ENCODE data around the gene ANXA7. TPM values are rescaled to one million over a fixed set of nuclear protein-coding genes. Genes with fewer than 3 reads are reported as not detected.

ANXA7 gene
- total and polyA plus RNA-seq, 10 of the 15 experiments (the other 5 are each of a cell fraction or from before 2014, with no cell fraction given): 70.6 to 184 (median 113) TPM

DNA sequence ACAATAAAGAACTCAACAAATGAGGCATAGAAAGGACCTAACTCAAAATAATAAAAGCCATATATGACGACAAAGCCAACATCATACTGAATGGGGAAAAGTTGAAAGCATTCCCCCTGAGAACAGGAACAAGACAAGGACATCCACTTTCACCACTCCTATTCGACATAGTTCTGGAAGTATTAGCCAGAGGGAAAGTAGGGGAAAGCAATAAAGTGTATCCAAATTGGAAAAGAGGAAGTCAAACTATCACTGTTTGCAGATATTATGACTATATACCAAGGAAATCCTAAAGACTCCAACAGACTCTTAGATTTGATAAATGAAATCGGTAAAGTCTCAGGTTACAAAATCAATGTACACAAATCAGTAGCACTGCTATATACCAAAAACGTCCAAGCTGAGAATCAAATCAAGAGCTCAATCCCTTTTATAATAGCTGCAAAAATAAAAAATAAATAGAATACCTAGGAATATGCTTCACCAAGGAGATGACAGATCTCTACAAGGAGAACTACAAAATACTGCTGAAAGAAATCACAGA lies 4.8 kb downstream of the ANXA7 start:
- Histone ChIP-seq H3K36me3 (ENCODE audit: control insufficient read depth in 2 of 2, insufficient read depth in 2 of 2, low read length in 1 of 2) (peaks cover 0 to 10% of the 10 kb centered on the region in 2 experiments; a peak in 1 of 4 replicates), H3K4me3 (no peak overlapping the region), H3K27me3 (replicated peaks in 1 of 2; ENCODE audit: control insufficient read depth in 2 of 2, insufficient read depth in 2 of 2, low read length in 1 of 2) (no peaks in the 10 kb centered on the region), H3K4me2 (ENCODE audit: control insufficient read depth, insufficient read depth) (peak overlapping the region; percentile 22; the same call in 1 of the 2 replicates), H3K27ac (ENCODE audit: control insufficient read depth, insufficient read depth) (no peak overlapping the region), H4K20me1 (ENCODE audit: control insufficient read depth, insufficient read depth) (no peaks in the 10 kb centered on the region), H3K9ac (ENCODE audit: control insufficient read depth, insufficient read depth, low read length) (no peak overlapping the region), H3K4me1 (ENCODE audit: control insufficient read depth, insufficient read depth, low read length) (no peaks in the 10 kb centered on the region), H3K79me2 (ENCODE audit: control insufficient read depth, insufficient read depth, low read length) (peaks cover 91% of the 10 kb centered on the region), H3K9me3 (replicated peaks; ENCODE audit: control insufficient read depth, insufficient read depth, low read length) (no peaks in the 10 kb centered on the region), H2AFZ (ENCODE audit: control insufficient read depth, low read depth, low read length) (no peak overlapping the region)
- no peak for DNase-seq (ENCODE audit: low read depth, low spot score)
- SMC1A ChIA-PET (ENCODE audit: uncharacterized antibody, unreplicated experiment): interaction anchor here (0.8 kb wide), 1 partner anchor 10 kb away, joined by 3 read pairs; no protein-coding TSS in a partner anchor
- WGBS (ENCODE audit: insufficient coverage, insufficient replicate concordance, low lambda C conversion rate, missing lambda C conversion rate): 57% methylated on average over 4 of the region's 4 CpGs
- RAD21 ChIA-PET (ENCODE audit: unreplicated experiment): interaction anchor here (1.3 kb wide), 1 partner anchor 50 kb away, joined by 4 read pairs; the partner anchor contains the start of gene CFAP70
- BruUV-seq (replicated peaks): no TSS peak
- in situ Hi-C loops (cut with MboI) (no loop called here), intact Hi-C loops (cut with micrococcal nuclease; ENCODE audit: unreplicated experiment) (no loop called here)
- no peak for ATAC-seq
- FAIRE-seq: no peak
- POLR2A ChIA-PET: interaction anchor here (1.3 kb wide), 1 partner anchor 10 kb away, joined by 4 read pairs; no protein-coding TSS in a partner anchor
- CTCF ChIA-PET: interaction anchor here (1.4 kb wide), 1 partner anchor 10 kb away, joined by 3 read pairs; no protein-coding TSS in a partner anchor
- TF ChIP-seq, protein P1, sequence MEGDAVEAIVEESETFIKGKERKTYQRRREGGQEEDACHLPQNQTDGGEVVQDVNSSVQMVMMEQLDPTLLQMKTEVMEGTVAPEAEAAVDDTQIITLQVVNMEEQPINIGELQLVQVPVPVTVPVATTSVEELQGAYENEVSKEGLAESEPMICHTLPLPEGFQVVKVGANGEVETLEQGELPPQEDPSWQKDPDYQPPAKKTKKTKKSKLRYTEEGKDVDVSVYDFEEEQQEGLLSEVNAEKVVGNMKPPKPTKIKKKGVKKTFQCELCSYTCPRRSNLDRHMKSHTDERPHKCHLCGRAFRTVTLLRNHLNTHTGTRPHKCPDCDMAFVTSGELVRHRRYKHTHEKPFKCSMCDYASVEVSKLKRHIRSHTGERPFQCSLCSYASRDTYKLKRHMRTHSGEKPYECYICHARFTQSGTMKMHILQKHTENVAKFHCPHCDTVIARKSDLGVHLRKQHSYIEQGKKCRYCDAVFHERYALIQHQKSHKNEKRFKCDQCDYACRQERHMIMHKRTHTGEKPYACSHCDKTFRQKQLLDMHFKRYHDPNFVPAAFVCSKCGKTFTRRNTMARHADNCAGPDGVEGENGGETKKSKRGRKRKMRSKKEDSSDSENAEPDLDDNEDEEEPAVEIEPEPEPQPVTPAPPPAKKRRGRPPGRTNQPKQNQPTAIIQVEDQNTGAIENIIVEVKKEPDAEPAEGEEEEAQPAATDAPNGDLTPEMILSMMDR (IDR thresholded peaks at IDR 0.05 in 2 of 3, conservative IDR thresholded peaks at IDR 0.05 in 1 of 3; ENCODE audit: control insufficient read depth in 2 of 3, extremely low read depth in 1 of 3, insufficient read depth in 1 of 3, low read depth in 3 of 3, low read length in 3 of 3): no peak
- no peak for TF ChIP-seq MEF2A (IDR thresholded peaks at IDR 0.05; ENCODE audit: insufficient read depth, low read depth, low read length)
- peak; percentile 21; the same call in 1 of the 2 replicates for TF ChIP-seq SPI1 (IDR thresholded peaks at IDR 0.05; ENCODE audit: borderline replicate concordance, insufficient read depth, low read depth, low read length)
